ENCODE results near the gene SPEG. TPM values are rescaled to one million over a fixed set of nuclear protein-coding genes. Genes with fewer than 3 reads are reported as not detected.
A peak's percentile ranks its signal among the peaks of the same experiment; 100 is the strongest.

SPEG gene
- total RNA-seq, 1 donor from 2014 or later = 0.07 TPM

DNA sequence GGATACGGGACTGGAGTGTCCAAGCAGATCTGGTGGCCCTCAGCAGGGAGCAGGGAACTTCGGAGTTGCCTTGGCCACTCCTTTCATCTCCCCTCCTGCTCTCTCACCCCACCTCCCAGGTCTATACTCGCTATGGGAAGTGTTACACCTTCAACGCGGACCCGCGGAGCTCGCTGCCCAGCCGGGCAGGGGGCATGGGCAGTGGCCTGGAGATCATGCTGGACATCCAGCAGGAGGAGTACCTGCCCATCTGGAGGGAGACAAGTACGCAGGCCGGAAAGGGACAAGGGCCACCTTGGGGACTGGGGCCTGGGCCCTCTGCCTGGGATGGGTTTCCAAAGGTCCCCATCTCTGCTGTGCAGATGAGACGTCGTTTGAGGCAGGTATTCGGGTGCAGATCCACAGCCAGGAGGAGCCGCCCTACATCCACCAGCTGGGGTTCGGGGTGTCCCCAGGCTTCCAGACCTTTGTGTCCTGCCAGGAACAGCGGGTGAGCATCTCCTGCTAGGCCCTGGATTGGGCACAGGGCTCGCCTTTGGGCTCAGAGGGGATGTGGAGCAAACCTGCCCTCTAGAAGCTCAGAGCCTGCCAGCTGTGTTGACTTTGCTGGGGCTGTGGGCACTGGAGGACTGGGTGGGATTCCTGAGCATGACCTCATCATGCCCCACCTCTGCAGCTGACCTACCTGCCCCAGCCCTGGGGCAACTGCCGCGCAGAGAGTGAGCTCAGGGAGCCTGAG, 97.2 kb downstream of the SPEG start:
- no peak overlapping the region for H3K27ac Mint-ChIP-seq
- intact Hi-C loops (cut with micrococcal nuclease) = loop anchor here (2.0 kb wide), 1 partner anchor 73 kb away; no protein-coding TSS in a partner anchor
- peaks cover 48% of the 10 kb centered on the region for H3K27me3 Mint-ChIP-seq
- no peaks in the 10 kb centered on the region for H3K9me3 Mint-ChIP-seq
- H3K4me3 Mint-ChIP-seq = no peak overlapping the region
- no peaks in the 10 kb centered on the region for H3K36me3 Mint-ChIP-seq (ENCODE audit: low read depth)
- DNase-seq = no peak
- H3K4me1 Mint-ChIP-seq = peaks cover 3% of the 10 kb centered on the region

DNA sequence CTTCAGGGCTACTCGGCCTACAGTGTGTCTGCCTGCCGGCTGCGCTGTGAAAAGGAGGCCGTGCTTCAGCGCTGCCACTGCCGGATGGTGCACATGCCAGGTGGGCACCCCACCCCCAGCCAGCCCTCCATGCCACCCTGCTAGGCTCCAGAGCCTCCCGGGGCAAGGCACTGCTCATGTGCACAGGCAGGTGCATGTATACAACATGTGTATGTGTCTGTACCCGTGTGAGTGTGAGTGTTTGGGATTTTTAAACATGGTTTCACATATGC, 97.7 kb downstream of the SPEG start:
- Mint-ChIP-seq H3K9me3 (no peaks in the 10 kb centered on the region), H3K4me3 (no peak overlapping the region), H3K27me3 (peaks cover 43% of the 10 kb centered on the region), H3K36me3 (ENCODE audit: low read depth) (no peaks in the 10 kb centered on the region), H3K27ac (no peak overlapping the region), H3K4me1 (peaks cover 3% of the 10 kb centered on the region)
- DNase-seq = no peak
- intact Hi-C loops (cut with micrococcal nuclease) = no loop called here

DNA sequence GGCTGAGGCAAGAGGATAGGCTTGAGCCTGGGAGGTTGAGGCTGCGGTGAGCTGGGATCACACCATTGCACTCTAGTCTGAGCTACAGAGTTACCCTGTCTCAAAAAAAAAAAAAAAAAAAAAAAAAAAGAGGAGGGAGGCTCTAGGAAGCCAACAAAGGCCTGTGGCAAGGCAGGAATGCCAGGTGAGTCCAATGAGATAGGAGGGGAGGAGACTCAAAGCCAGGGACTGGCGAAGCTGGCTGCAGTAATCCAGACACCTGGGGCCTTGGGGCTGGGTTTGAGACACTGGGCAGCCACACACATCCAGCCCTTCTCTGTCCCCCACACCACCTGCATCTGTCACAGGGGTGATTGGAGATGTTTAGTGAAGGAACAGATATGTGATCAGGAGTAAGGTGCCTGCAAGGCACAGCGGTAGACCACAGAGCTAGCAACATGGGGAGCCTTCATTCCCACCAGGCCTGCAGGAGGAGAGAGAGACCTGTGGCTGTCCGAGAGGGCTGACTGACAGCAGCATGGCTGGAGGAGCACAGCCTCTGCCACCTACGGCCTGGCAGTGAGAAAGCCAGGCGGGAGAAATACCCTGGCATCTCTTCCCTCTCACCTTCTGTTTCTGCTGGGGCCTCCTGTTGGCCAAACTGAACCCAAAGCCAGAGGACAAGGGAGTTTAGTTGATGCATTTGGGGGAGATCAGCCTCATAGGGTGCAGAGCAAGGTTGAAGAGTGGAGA, 99.5 kb downstream of the SPEG start:
- Mint-ChIP-seq H3K9me3 (no peaks in the 10 kb centered on the region), H3K4me3 (no peak overlapping the region), H3K36me3 (ENCODE audit: low read depth) (peaks cover 6% of the 10 kb centered on the region), H3K27me3 (peaks cover 28% of the 10 kb centered on the region), H3K27ac (no peak overlapping the region), H3K4me1 (peaks cover 3% of the 10 kb centered on the region)
- no peak for DNase-seq
- intact Hi-C loops (cut with micrococcal nuclease) = no loop called here

DNA sequence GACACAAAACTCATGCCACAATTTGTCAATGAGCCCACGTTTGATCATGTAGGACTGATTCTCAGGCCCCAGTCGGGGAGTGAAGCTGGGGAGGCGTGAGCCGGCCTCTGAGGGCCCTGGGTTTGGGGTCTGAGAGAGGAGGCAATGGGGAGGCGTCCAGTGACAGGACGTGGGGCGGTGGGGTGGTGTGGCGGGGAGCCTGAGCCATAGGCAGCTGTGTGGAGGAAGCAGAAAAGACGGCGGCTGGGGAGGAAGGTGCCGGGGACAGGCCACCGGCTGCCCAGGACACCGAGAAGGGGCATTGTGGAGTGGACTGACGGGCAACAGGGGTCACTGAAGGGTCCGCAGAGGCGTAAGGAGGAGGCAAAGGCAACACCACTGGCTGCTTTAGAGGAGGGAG, 101.8 kb downstream of the SPEG start:
- peaks cover 7% of the 10 kb centered on the region for H3K27me3 Mint-ChIP-seq
- H3K27ac Mint-ChIP-seq = no peak overlapping the region
- H3K9me3 Mint-ChIP-seq = no peaks in the 10 kb centered on the region
- H3K4me3 Mint-ChIP-seq = no peak overlapping the region
- intact Hi-C loops (cut with micrococcal nuclease) = no loop called here
- DNase-seq = no peak
- peaks cover 11% of the 10 kb centered on the region for H3K36me3 Mint-ChIP-seq (ENCODE audit: low read depth)
- peaks cover 3% of the 10 kb centered on the region for H3K4me1 Mint-ChIP-seq

- Mint-ChIP-seq H3K27me3 (peaks cover 7% of the 10 kb centered on the region), H3K27ac (no peak overlapping the region), H3K36me3 (ENCODE audit: low read depth) (peaks cover 11% of the 10 kb centered on the region)
These were observed 102.3 kb downstream of the SPEG start for GRCh38 chr2:219536967-219537366.

DNA sequence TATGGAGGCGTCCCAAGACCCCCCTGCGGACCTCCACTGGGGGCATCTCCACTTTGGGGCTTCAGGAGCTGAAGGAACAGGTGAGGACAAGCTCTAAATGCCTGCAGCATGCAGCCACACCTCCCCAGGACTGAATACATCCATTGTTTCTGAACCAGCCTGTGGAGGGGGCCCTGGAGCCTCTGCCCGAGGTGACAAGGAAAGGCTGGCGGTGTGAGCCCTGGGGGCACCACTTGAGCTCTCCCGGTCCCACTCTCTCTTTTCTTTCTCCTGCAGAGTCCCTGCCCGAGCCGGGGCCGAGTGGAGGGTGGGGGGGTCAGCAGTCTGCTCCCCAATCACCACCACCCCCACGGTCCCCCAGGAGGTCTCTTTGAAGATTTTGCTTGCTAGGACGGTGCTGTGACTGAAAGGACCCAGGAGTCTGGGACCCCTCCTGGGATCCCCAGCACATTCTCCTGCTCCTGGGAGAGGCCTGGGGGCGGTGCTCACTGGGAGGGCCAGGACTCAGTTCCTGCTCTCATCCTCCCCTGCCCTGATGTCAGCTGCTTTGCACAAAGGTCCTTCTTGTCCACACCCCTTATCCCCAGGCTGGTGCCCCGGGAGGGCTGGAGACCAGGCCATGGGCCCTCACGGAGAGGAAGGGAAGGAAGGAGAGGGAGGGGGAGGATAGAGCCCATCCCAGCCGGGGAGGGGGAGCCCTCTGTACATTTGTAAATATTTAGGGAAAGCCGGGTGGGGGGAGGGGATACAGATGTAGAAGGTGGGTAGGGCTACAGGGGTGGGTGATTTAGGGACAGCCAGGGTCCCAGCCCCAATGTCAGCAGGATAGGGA, 103.2 kb downstream of the SPEG start:
- peaks cover 11% of the 10 kb centered on the region for H3K36me3 Mint-ChIP-seq (ENCODE audit: low read depth)
- no peak overlapping the region for H3K27ac Mint-ChIP-seq
- H3K27me3 Mint-ChIP-seq = peaks cover 3% of the 10 kb centered on the region
- no peaks in the 10 kb centered on the region for H3K9me3 Mint-ChIP-seq
- intact Hi-C loops (cut with micrococcal nuclease) = no loop called here
- peaks cover 10% of the 10 kb centered on the region for H3K4me1 Mint-ChIP-seq
- H3K4me3 Mint-ChIP-seq = no peak overlapping the region
- DNase-seq = no peak

More at GRCh38 chr2:219536967-219537366, 102.3 kb downstream of the SPEG start:
- H3K9me3 Mint-ChIP-seq = no peaks in the 10 kb centered on the region
- intact Hi-C loops (cut with micrococcal nuclease) = no loop called here
- DNase-seq = no peak
- no peak overlapping the region for H3K4me3 Mint-ChIP-seq
- H3K4me1 Mint-ChIP-seq = peaks cover 3% of the 10 kb centered on the region

DNA sequence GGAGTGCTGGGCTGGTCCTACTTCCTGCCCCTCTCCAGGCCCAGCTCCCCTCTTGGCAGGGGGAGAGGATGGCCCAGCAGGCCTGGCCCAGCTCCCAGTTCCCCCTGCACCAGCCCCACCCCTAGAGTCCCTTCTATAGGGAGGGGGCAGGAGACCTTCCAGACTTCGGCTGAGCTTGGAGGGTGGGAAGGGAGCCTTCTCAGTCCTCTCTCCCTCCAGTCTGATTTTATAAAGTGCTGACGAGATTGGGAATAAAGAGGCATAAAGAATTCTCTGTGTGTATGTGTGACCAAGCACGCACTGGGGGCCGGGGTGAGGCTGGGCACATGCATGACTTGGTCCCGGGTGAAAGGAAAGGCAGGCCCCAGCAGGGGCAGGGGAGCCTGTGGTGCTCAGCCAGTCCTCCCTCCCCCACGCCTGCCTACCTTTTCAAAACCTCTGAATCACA, 103.9 kb downstream of the SPEG start:
- DNase-seq = no peak
- intact Hi-C loops (cut with micrococcal nuclease) = no loop called here
- Mint-ChIP-seq H3K4me3 (no peak overlapping the region), H3K27ac (no peak overlapping the region), H3K27me3 (peaks cover 3% of the 10 kb centered on the region), H3K9me3 (no peaks in the 10 kb centered on the region), H3K36me3 (ENCODE audit: low read depth) (peaks cover 11% of the 10 kb centered on the region), H3K4me1 (peaks cover 10% of the 10 kb centered on the region)

GRCh38 chr2:219538956-219539788, 104.5 kb downstream of the SPEG start:
- Mint-ChIP-seq H3K4me3 (no peak overlapping the region), H3K4me1 (peaks cover 11% of the 10 kb centered on the region), H3K27me3 (peaks cover 3% of the 10 kb centered on the region), H3K9me3 (no peaks in the 10 kb centered on the region), H3K36me3 (ENCODE audit: low read depth) (peaks cover 11% of the 10 kb centered on the region), H3K27ac (no peak overlapping the region)
- DNase-seq = no peak
- intact Hi-C loops (cut with micrococcal nuclease) = no loop called here

DNA sequence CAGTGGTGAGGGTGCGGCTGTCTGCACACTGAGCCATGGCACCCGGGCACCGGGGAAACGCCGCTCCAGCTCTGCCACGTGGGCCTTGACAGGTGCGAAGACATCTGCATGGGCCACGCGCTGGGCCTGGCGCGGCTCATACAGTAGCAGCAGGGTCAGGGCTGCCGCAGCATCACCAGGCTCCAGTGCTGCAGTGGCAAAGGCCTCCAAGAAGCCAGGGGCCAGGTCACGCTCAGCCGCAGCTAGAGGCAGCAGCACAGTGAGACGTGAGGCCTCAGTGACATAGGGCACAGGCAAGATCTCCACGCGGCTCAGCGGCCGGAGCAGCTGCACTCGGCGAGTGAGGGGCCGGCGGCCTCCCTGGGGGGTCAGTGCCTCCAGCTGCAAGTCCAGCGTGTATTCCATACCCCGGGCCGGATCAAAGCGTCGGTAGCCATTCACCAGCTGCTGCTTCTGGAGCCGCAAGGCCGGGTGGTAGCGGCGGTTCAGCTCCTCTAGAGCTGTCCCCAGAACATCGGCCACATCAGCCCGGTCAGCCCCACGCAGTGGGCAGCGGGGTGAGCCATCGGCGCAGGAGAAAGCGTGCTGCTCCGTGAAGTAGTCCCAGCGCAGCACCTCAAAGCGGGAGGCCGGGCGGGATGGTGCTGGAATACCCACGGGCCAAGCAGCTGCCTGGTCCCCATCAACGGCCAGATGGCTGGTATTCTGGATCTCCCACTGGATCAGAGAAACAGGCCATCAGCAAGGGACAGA, 105.5 kb downstream of the SPEG start:
- Mint-ChIP-seq H3K4me3 (no peak overlapping the region), H3K36me3 (ENCODE audit: low read depth) (peaks cover 11% of the 10 kb centered on the region), H3K4me1 (peaks cover 17% of the 10 kb centered on the region), H3K9me3 (no peaks in the 10 kb centered on the region), H3K27ac (no peak overlapping the region), H3K27me3 (peaks cover 12% of the 10 kb centered on the region)
- intact Hi-C loops (cut with micrococcal nuclease) = loop anchor here (5.0 kb wide), 2 partner anchors 263 to 1268 kb away; partner anchors contain the start of genes AAMP, DNAJB2 and PNKD
- no peak for DNase-seq

DNA sequence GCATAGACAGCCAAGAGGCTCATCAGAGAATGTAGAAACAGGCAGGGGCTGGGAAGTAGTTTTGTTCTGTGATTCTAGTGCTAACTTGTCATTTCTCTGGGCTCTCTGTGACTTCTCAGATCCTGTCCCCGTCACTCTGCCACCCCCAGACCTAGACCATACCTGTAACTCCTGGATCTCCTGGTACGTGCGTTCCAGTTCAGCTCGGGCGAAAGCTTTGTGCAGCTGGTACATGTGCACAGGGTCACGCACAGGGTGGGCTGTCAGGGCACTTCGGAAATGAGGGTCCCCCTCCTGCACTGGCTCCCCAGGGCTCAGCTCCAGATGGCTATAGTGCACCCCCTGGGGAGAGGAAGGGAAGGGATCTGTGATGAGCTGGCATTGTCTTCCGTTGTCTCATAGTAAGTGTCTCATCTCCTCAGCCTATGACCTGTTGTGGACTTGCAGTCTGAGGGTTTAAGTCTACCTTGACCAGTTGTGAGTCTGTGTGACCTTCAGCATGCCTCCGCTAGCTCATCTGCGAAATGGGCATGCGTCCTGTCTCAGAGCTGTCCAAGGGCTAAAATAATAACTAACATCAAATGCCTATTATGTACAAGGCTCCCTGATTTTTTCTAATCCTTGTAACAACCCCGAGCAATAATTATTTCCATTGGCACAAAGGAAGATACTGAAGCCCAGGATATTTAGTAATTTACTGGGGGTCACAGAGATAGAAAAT, 106.3 kb downstream of the SPEG start:
- Mint-ChIP-seq H3K9me3 (no peaks in the 10 kb centered on the region), H3K4me1 (peaks cover 17% of the 10 kb centered on the region), H3K27ac (no peak overlapping the region), H3K27me3 (peaks cover 11% of the 10 kb centered on the region), H3K4me3 (peak overlapping the region; percentile 89), H3K36me3 (ENCODE audit: low read depth) (peaks cover 11% of the 10 kb centered on the region)
- intact Hi-C loops (cut with micrococcal nuclease) = loop anchor here (1.0 to 5.0 kb wide), 4 partner anchors 101 to 1269 kb away; partner anchors contain the start of genes AAMP, DNAJB2 and PNKD
- DNase-seq = no peak

DNA sequence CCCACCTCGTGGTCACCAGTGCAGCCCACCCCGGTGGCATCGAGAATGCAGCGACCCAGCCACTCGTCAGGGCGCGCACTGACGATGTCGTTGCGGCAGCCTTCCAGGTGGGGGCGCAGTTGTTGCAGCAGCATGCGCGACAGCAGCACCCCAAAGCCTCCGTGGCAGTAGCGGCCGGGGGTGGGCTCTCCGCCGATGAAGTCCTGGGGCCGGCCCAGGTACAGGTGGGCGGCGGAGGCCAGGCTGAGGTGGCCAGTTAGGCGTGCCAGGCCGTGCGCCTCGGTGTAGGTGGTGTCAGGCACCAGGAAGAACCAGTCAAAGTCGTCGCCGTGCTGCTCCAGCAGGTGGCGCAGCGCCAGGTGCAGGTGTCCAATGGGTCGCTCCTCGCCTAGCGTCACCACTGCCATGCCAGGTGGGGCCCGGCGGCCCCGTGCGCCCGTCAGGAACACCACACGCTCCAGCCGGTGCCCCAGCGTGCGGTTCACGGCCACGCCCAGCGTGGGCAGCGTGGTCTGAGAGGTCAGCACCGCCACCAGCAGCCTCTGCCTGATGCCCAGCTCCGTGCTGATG, 107.1 kb downstream of the SPEG start:
- Mint-ChIP-seq H3K27ac (no peak overlapping the region), H3K27me3 (peaks cover 16% of the 10 kb centered on the region), H3K4me1 (peaks cover 17% of the 10 kb centered on the region), H3K4me3 (peak overlapping the region; percentile 89), H3K9me3 (no peaks in the 10 kb centered on the region), H3K36me3 (ENCODE audit: low read depth) (peaks cover 11% of the 10 kb centered on the region)
- intact Hi-C loops (cut with micrococcal nuclease) = loop anchor here (1.0 to 5.0 kb wide), 4 partner anchors 101 to 1269 kb away; partner anchors contain the start of genes AAMP, DNAJB2 and PNKD
- peak; percentile 96 for DNase-seq
